Measurements from ENCODE around the gene RFX8. TPM values are rescaled to one million over a fixed set of nuclear protein-coding genes. Genes with fewer than 3 reads are reported as not detected.

The RFX8 gene
- total RNA-seq, 1 donor from 2014 or later = not detected

- no peak overlapping the region for H3K27ac ChIP-seq (replicated peaks)
- H3K27me3 ChIP-seq (ENCODE audit: low read depth) = peaks cover 3% of the 10 kb centered on the region
- H3K36me3 ChIP-seq = no peaks in the 10 kb centered on the region
- DNase-seq = no peak
- H3K4me3 ChIP-seq = no peak overlapping the region
- no peaks in the 10 kb centered on the region for H3K4me1 ChIP-seq
- intact Hi-C loops (cut with micrococcal nuclease) = no loop called here
- H3K9me3 ChIP-seq (replicated peaks) = no peaks in the 10 kb centered on the region
- no peak for TF ChIP-seq CTCF (IDR thresholded peaks at IDR 0.05; ENCODE audit: borderline replicate concordance)
Observed at GRCh38 chr2:101405351-101405899, 69.5 kb downstream of the RFX8 start.

- Histone ChIP-seq H3K4me3 (no peak overlapping the region), H3K27me3 (ENCODE audit: low read depth) (peaks cover 9% of the 10 kb centered on the region), H3K4me1 (no peaks in the 10 kb centered on the region), H3K27ac (replicated peaks) (no peak overlapping the region), H3K36me3 (no peaks in the 10 kb centered on the region), H3K9me3 (replicated peaks) (no peaks in the 10 kb centered on the region)
- intact Hi-C loops (cut with micrococcal nuclease) = no loop called here
- no peak for DNase-seq
- no peak for TF ChIP-seq CTCF (IDR thresholded peaks at IDR 0.05; ENCODE audit: borderline replicate concordance)
Observed at GRCh38 chr2:101403745-101404144, 71.2 kb downstream of the RFX8 start.

- intact Hi-C loops (cut with micrococcal nuclease) = no loop called here
- H3K27ac ChIP-seq (replicated peaks) = no peak overlapping the region
- H3K4me3 ChIP-seq = no peak overlapping the region
- no peaks in the 10 kb centered on the region for H3K36me3 ChIP-seq
- no peaks in the 10 kb centered on the region for H3K4me1 ChIP-seq
- DNase-seq = no peak
- H3K9me3 ChIP-seq (replicated peaks) = no peaks in the 10 kb centered on the region
- peaks cover 20% of the 10 kb centered on the region for H3K27me3 ChIP-seq (ENCODE audit: low read depth)
- TF ChIP-seq CTCF (IDR thresholded peaks at IDR 0.05; ENCODE audit: borderline replicate concordance) = no peak
Observed at GRCh38 chr2:101402630-101403029, 72.3 kb downstream of the RFX8 start.

GRCh38 chr2:101401906-101402305, 73.0 kb downstream of the RFX8 start:
- intact Hi-C loops (cut with micrococcal nuclease) = no loop called here
- no peak for TF ChIP-seq CTCF (IDR thresholded peaks at IDR 0.05; ENCODE audit: borderline replicate concordance)
- H3K36me3 ChIP-seq = no peaks in the 10 kb centered on the region
- DNase-seq = no peak
- H3K4me1 ChIP-seq = no peaks in the 10 kb centered on the region
- H3K4me3 ChIP-seq = no peak overlapping the region
- H3K27ac ChIP-seq (replicated peaks) = no peak overlapping the region
- no peaks in the 10 kb centered on the region for H3K9me3 ChIP-seq (replicated peaks)
- peaks cover 23% of the 10 kb centered on the region for H3K27me3 ChIP-seq (ENCODE audit: low read depth)

GRCh38 chr2:101401326-101401665, 73.6 kb downstream of the RFX8 start:
- Histone ChIP-seq H3K27ac (replicated peaks) (no peak overlapping the region), H3K9me3 (replicated peaks) (no peaks in the 10 kb centered on the region), H3K4me1 (no peaks in the 10 kb centered on the region), H3K4me3 (no peak overlapping the region), H3K27me3 (ENCODE audit: low read depth) (peaks cover 23% of the 10 kb centered on the region), H3K36me3 (no peaks in the 10 kb centered on the region)
- no peak for DNase-seq
- TF ChIP-seq CTCF (IDR thresholded peaks at IDR 0.05; ENCODE audit: borderline replicate concordance) = no peak
- intact Hi-C loops (cut with micrococcal nuclease) = no loop called here

Data from left ventricle myocardium inferior (tissue), 1 donor.